ENCODE measurements around the gene MAN2B2.

GRCh38 chr4:6578221-6578620, 3.2 kb downstream of the MAN2B2 start:
- TF ChIP-seq CTCF (IDR thresholded peaks at IDR 0.05) (no peak), POLR2A (IDR thresholded peaks at IDR 0.05; ENCODE audit: low read depth) (no peak)
